ENCODE measurements around the gene ZNF423.

Gene ZNF423

GRCh38 chr16:49622084-49622390 is 233.9 kb downstream of the ZNF423 start:
- peaks cover 21% of the 10 kb centered on the region for H3K36me3 ChIP-seq (ENCODE audit: insufficient read depth, insufficient read length, low read length)
- no peak overlapping the region for H3K9ac ChIP-seq (ENCODE audit: insufficient read length, low read depth)
- H3K4me1 ChIP-seq (ENCODE audit: insufficient read depth, insufficient read length), result peaks cover 25% of the 10 kb centered on the region
- TF ChIP-seq SUZ12 (IDR thresholded peaks at IDR 0.05; ENCODE audit: extremely low read depth, insufficient read depth, insufficient read length) (no peak), YY1 (IDR thresholded peaks at IDR 0.05; ENCODE audit: insufficient read depth, insufficient read length) (no peak), ZNF274 (IDR thresholded peaks at IDR 0.05; ENCODE audit: low read depth, low read length) (no peak)
- no peak overlapping the region for H3K4me3 ChIP-seq (ENCODE audit: insufficient read length, low read depth)
- no peaks in the 10 kb centered on the region for H3K9me3 ChIP-seq (ENCODE audit: insufficient read depth, low read length)
- no peaks in the 10 kb centered on the region for H3K27me3 ChIP-seq (ENCODE audit: insufficient read depth, insufficient read length)
- no peak for DNase-seq (ENCODE audit: low read depth, low spot score)

- H3K9ac ChIP-seq (ENCODE audit: insufficient read length, low read depth), result peak overlapping the region; percentile 50
- H3K4me3 ChIP-seq (ENCODE audit: insufficient read length, low read depth), result no peak overlapping the region
- H3K9me3 ChIP-seq (ENCODE audit: insufficient read depth, low read length), result no peaks in the 10 kb centered on the region
- H3K36me3 ChIP-seq (ENCODE audit: insufficient read depth, insufficient read length, low read length), result peaks cover 21% of the 10 kb centered on the region
- H3K27me3 ChIP-seq (ENCODE audit: insufficient read depth, insufficient read length), result no peaks in the 10 kb centered on the region
- peaks cover 25% of the 10 kb centered on the region for H3K4me1 ChIP-seq (ENCODE audit: insufficient read depth, insufficient read length)
- no peak for DNase-seq (ENCODE audit: low read depth, low spot score)
- TF ChIP-seq SUZ12 (IDR thresholded peaks at IDR 0.05; ENCODE audit: extremely low read depth, insufficient read depth, insufficient read length) (no peak), YY1 (IDR thresholded peaks at IDR 0.05; ENCODE audit: insufficient read depth, insufficient read length) (no peak), ZNF274 (IDR thresholded peaks at IDR 0.05; ENCODE audit: low read depth, low read length) (no peak)
Observed at GRCh38 chr16:49621241-49622083, 234.4 kb downstream of the ZNF423 start.

GRCh38 chr16:49620869-49621240 is 235.1 kb downstream of the ZNF423 start:
- Histone ChIP-seq H3K4me3 (ENCODE audit: insufficient read length, low read depth) (no peak overlapping the region), H3K4me1 (ENCODE audit: insufficient read depth, insufficient read length) (peaks cover 25% of the 10 kb centered on the region), H3K27me3 (ENCODE audit: insufficient read depth, insufficient read length) (no peaks in the 10 kb centered on the region), H3K9me3 (ENCODE audit: insufficient read depth, low read length) (no peaks in the 10 kb centered on the region), H3K36me3 (ENCODE audit: insufficient read depth, insufficient read length, low read length) (peaks cover 15% of the 10 kb centered on the region), H3K9ac (ENCODE audit: insufficient read length, low read depth) (no peak overlapping the region)
- no peak for DNase-seq (ENCODE audit: low read depth, low spot score)
- TF ChIP-seq ZNF274 (IDR thresholded peaks at IDR 0.05; ENCODE audit: low read depth, low read length), result no peak
- TF ChIP-seq SUZ12 (IDR thresholded peaks at IDR 0.05; ENCODE audit: extremely low read depth, insufficient read depth, insufficient read length), result no peak
- TF ChIP-seq YY1 (IDR thresholded peaks at IDR 0.05; ENCODE audit: insufficient read depth, insufficient read length), result no peak

- Histone ChIP-seq H3K4me3 (ENCODE audit: insufficient read length, low read depth) (no peak overlapping the region), H3K36me3 (ENCODE audit: insufficient read depth, insufficient read length, low read length) (peaks cover 13% of the 10 kb centered on the region), H3K9me3 (ENCODE audit: insufficient read depth, low read length) (no peaks in the 10 kb centered on the region), H3K4me1 (ENCODE audit: insufficient read depth, insufficient read length) (peaks cover 25% of the 10 kb centered on the region), H3K9ac (ENCODE audit: insufficient read length, low read depth) (no peak overlapping the region), H3K27me3 (ENCODE audit: insufficient read depth, insufficient read length) (no peaks in the 10 kb centered on the region)
- TF ChIP-seq YY1 (IDR thresholded peaks at IDR 0.05; ENCODE audit: insufficient read depth, insufficient read length), result no peak
- TF ChIP-seq ZNF274 (IDR thresholded peaks at IDR 0.05; ENCODE audit: low read depth, low read length), result no peak
- TF ChIP-seq SUZ12 (IDR thresholded peaks at IDR 0.05; ENCODE audit: extremely low read depth, insufficient read depth, insufficient read length), result no peak
- DNase-seq (ENCODE audit: low read depth, low spot score), result no peak
Observed at GRCh38 chr16:49620158-49620868, 235.6 kb downstream of the ZNF423 start.

GRCh38 chr16:49619811-49620157 is 236.1 kb downstream of the ZNF423 start:
- Histone ChIP-seq H3K36me3 (ENCODE audit: insufficient read depth, insufficient read length, low read length) (peaks cover 13% of the 10 kb centered on the region), H3K9me3 (ENCODE audit: insufficient read depth, low read length) (no peaks in the 10 kb centered on the region), H3K4me3 (ENCODE audit: insufficient read length, low read depth) (no peak overlapping the region), H3K4me1 (ENCODE audit: insufficient read depth, insufficient read length) (peaks cover 25% of the 10 kb centered on the region), H3K9ac (ENCODE audit: insufficient read length, low read depth) (no peak overlapping the region), H3K27me3 (ENCODE audit: insufficient read depth, insufficient read length) (no peaks in the 10 kb centered on the region)
- TF ChIP-seq YY1 (IDR thresholded peaks at IDR 0.05; ENCODE audit: insufficient read depth, insufficient read length) (no peak), ZNF274 (IDR thresholded peaks at IDR 0.05; ENCODE audit: low read depth, low read length) (no peak), SUZ12 (IDR thresholded peaks at IDR 0.05; ENCODE audit: extremely low read depth, insufficient read depth, insufficient read length) (no peak)
- no peak for DNase-seq (ENCODE audit: low read depth, low spot score)

- H3K9me3 ChIP-seq (ENCODE audit: insufficient read depth, low read length), result no peaks in the 10 kb centered on the region
- TF ChIP-seq YY1 (IDR thresholded peaks at IDR 0.05; ENCODE audit: insufficient read depth, insufficient read length) (no peak), SUZ12 (IDR thresholded peaks at IDR 0.05; ENCODE audit: extremely low read depth, insufficient read depth, insufficient read length) (no peak), ZNF274 (IDR thresholded peaks at IDR 0.05; ENCODE audit: low read depth, low read length) (no peak)
- H3K4me3 ChIP-seq (ENCODE audit: insufficient read length, low read depth), result no peak overlapping the region
Observed at GRCh38 chr16:49618955-49619354, 237.0 kb downstream of the ZNF423 start.

GRCh38 chr16:49617710-49618330 is 238.1 kb downstream of the ZNF423 start:
- Histone ChIP-seq H3K4me1 (ENCODE audit: insufficient read depth, insufficient read length) (peaks cover 21% of the 10 kb centered on the region), H3K4me3 (ENCODE audit: insufficient read length, low read depth) (no peak overlapping the region), H3K9ac (ENCODE audit: insufficient read length, low read depth) (no peak overlapping the region), H3K9me3 (ENCODE audit: insufficient read depth, low read length) (no peaks in the 10 kb centered on the region), H3K36me3 (ENCODE audit: insufficient read depth, insufficient read length, low read length) (peaks cover 10% of the 10 kb centered on the region), H3K27me3 (ENCODE audit: insufficient read depth, insufficient read length) (no peaks in the 10 kb centered on the region)
- DNase-seq (ENCODE audit: low read depth, low spot score), result no peak
- no peak for TF ChIP-seq YY1 (IDR thresholded peaks at IDR 0.05; ENCODE audit: insufficient read depth, insufficient read length)
- TF ChIP-seq SUZ12 (IDR thresholded peaks at IDR 0.05; ENCODE audit: extremely low read depth, insufficient read depth, insufficient read length), result no peak
- TF ChIP-seq ZNF274 (IDR thresholded peaks at IDR 0.05; ENCODE audit: low read depth, low read length), result no peak

More at GRCh38 chr16:49618955-49619354, 237.0 kb downstream of the ZNF423 start:
- Histone ChIP-seq H3K9ac (ENCODE audit: insufficient read length, low read depth) (no peak overlapping the region), H3K36me3 (ENCODE audit: insufficient read depth, insufficient read length, low read length) (peaks cover 13% of the 10 kb centered on the region), H3K27me3 (ENCODE audit: insufficient read depth, insufficient read length) (no peaks in the 10 kb centered on the region), H3K4me1 (ENCODE audit: insufficient read depth, insufficient read length) (peaks cover 25% of the 10 kb centered on the region)
- DNase-seq (ENCODE audit: low read depth, low spot score), result no peak
